ENCODE results near the gene LTBP1. TPM values are rescaled to one million over a fixed set of nuclear protein-coding genes. Genes with fewer than 3 reads are reported as not detected.

Gene LTBP1
- total RNA-seq, 1 experiment from 2014 or later: 28.5 TPM

DNA sequence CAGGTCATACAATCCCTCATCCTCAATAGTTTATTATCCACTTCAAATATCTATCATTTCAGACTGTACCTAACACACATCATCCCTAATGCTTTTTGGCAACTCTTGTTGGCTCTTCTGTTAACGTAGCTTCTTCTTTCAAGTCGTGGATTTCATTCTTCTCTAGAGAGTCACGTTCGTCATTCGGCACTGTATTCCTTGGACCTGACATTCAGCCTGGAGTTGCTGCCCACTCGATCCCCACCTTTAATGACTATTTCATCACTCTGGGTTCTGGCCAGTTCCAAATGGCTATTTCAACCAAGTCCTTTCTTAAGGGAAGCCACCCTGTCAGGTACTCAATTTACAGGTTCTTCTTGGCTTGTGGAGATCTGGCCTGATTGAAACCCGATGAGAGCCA lies 337.5 kb downstream of the LTBP1 start:
- no peak overlapping the region for H2BK15ac ChIP-seq (ENCODE audit: low read depth, low read length)
- no peak overlapping the region for H2BK12ac ChIP-seq (ENCODE audit: insufficient read length, low read depth, low read length)
- no peak overlapping the region for H2BK5ac ChIP-seq (ENCODE audit: insufficient read length, low read length)
- H3K27me3 ChIP-seq (ENCODE audit: insufficient read depth, low read length): no peaks in the 10 kb centered on the region
- no peak overlapping the region for H3K4me3 Mint-ChIP-seq
- H4K8ac ChIP-seq (replicated peaks; ENCODE audit: insufficient read length, low read depth, low read length): no peak overlapping the region
- H3K4me2 ChIP-seq (ENCODE audit: insufficient read depth, insufficient read length, low read length): no peak overlapping the region
- H3K18ac ChIP-seq (ENCODE audit: insufficient read length, low read depth, low read length): no peak overlapping the region
- no peak overlapping the region for H2AFZ ChIP-seq (ENCODE audit: low read length)
- no peaks in the 10 kb centered on the region; the same call in 1 of the 2 replicates for H3K27me3 Mint-ChIP-seq (ENCODE audit: low read depth)
- no peak overlapping the region for H3K14ac ChIP-seq (ENCODE audit: insufficient read depth, low read length)
- H3K23me2 ChIP-seq (ENCODE audit: insufficient read length, low read depth, low read length, poor library complexity, severe bottlenecking): no peaks in the 10 kb centered on the region
- H3K27ac ChIP-seq (ENCODE audit: insufficient read length, low read depth, low read length): no peak overlapping the region
- no peaks in the 10 kb centered on the region for H3K79me2 ChIP-seq (ENCODE audit: insufficient read depth, low read length)
- H3K23ac ChIP-seq (ENCODE audit: insufficient read length, low read depth, low read length): no peak overlapping the region
- TF ChIP-seq CTCF (conservative IDR thresholded peaks at IDR 0.05): no peak
- H3K56ac ChIP-seq (ENCODE audit: insufficient read length, low read depth, low read length): no peak overlapping the region
- no peaks in the 10 kb centered on the region for H3K4me1 ChIP-seq (ENCODE audit: insufficient read depth, low read length)
- H3K36me3 Mint-ChIP-seq (ENCODE audit: insufficient read depth in 1 of 3, low read depth in 3 of 3): no peaks in the 10 kb centered on the region; a peak in 1 of 7 replicates
- no CpG with 5 or more reads among the region's 7 CpGs for WGBS (ENCODE audit: extremely low coverage, insufficient read length, low lambda C conversion rate)
- no peak overlapping the region for H2BK20ac ChIP-seq (ENCODE audit: low read depth, low read length, poor library complexity, severe bottlenecking)
- no peaks in the 10 kb centered on the region for H3K9me3 ChIP-seq (ENCODE audit: control insufficient read depth, low read depth, low read length)
- no peak overlapping the region for H4K91ac ChIP-seq (ENCODE audit: insufficient read length, low read depth, low read length)
- no peaks in the 10 kb centered on the region for H3K79me1 ChIP-seq (ENCODE audit: insufficient read depth, low read depth, low read length, poor library complexity, severe bottlenecking)
- no peak overlapping the region for H4K5ac ChIP-seq (ENCODE audit: insufficient read length, low read depth, low read length)
- DNase-seq: no peak
- no peak overlapping the region for H3K27ac Mint-ChIP-seq
- no peak overlapping the region for H3K9ac ChIP-seq (ENCODE audit: extremely low read depth, insufficient read length, low read length)
- H4K20me1 ChIP-seq (ENCODE audit: control insufficient read depth, insufficient read depth, insufficient read length): no peaks in the 10 kb centered on the region
- H2AK5ac ChIP-seq (ENCODE audit: insufficient read length, low read length): no peak overlapping the region
- no peaks in the 10 kb centered on the region for H3K9me3 Mint-ChIP-seq
- no peak overlapping the region for H3K4ac ChIP-seq (ENCODE audit: low read depth, low read length)
- H2BK120ac ChIP-seq (ENCODE audit: low read depth, low read length, poor library complexity, severe bottlenecking): no peak overlapping the region
- H3T11ph ChIP-seq (ENCODE audit: low read length): no peak overlapping the region
- no peaks in the 10 kb centered on the region for H3K4me1 Mint-ChIP-seq
